ENCODE data around the gene VAV1. TPM values are rescaled to one million over a fixed set of nuclear protein-coding genes. Genes with fewer than 3 reads are reported as not detected.
"Not testable (repeated sequence)": the region's sequence is repeated elsewhere in the genome, so short reads cannot be mapped to it uniquely, and the experiment has no call there.

The VAV1 gene
- total RNA-seq, 2 donors from 2014 or later, result 7.6 to 12.2 TPM

DNA sequence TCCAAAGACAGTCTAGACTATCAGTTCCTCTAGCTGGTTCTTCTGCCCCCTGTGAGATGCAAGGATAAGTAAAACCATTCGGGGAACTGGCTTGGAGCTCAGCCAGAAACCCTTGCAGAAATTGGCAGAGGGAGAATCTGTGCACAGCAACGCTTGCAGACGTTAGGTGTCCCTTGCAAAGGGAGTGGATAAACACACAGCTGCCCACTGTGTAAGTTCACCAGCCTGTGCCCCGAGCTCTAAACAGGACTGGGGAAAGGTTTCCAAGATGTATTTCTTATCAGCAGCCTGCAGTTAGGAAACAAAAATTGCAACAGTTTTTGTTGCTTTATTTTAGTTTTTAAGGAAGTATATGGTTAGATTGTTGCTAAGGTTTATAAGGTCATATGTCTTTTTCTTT, 95.8 kb downstream of the VAV1 start:
- ATAC-seq (ENCODE audit: insufficient number of reproducible peaks, low FRiP score, low read depth), result no peak
- H3K36me3 ChIP-seq, result no peaks in the 10 kb centered on the region
- no peak for DNase-seq (ENCODE audit: low spot score)
- H3K4me1 ChIP-seq (ENCODE audit: control insufficient read depth in 1 of 2, low read depth in 2 of 2), result no peaks in the 10 kb centered on the region
- no peaks in the 10 kb centered on the region for H3K27me3 ChIP-seq (replicated peaks; ENCODE audit: insufficient read depth)
- no peak overlapping the region for H3K27ac ChIP-seq
- no peak overlapping the region for H3K4me3 ChIP-seq
- H3K9me3 ChIP-seq, result no peaks in the 10 kb centered on the region
- TF ChIP-seq, protein P1, sequence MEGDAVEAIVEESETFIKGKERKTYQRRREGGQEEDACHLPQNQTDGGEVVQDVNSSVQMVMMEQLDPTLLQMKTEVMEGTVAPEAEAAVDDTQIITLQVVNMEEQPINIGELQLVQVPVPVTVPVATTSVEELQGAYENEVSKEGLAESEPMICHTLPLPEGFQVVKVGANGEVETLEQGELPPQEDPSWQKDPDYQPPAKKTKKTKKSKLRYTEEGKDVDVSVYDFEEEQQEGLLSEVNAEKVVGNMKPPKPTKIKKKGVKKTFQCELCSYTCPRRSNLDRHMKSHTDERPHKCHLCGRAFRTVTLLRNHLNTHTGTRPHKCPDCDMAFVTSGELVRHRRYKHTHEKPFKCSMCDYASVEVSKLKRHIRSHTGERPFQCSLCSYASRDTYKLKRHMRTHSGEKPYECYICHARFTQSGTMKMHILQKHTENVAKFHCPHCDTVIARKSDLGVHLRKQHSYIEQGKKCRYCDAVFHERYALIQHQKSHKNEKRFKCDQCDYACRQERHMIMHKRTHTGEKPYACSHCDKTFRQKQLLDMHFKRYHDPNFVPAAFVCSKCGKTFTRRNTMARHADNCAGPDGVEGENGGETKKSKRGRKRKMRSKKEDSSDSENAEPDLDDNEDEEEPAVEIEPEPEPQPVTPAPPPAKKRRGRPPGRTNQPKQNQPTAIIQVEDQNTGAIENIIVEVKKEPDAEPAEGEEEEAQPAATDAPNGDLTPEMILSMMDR (IDR thresholded peaks at IDR 0.05), result no peak

DNA sequence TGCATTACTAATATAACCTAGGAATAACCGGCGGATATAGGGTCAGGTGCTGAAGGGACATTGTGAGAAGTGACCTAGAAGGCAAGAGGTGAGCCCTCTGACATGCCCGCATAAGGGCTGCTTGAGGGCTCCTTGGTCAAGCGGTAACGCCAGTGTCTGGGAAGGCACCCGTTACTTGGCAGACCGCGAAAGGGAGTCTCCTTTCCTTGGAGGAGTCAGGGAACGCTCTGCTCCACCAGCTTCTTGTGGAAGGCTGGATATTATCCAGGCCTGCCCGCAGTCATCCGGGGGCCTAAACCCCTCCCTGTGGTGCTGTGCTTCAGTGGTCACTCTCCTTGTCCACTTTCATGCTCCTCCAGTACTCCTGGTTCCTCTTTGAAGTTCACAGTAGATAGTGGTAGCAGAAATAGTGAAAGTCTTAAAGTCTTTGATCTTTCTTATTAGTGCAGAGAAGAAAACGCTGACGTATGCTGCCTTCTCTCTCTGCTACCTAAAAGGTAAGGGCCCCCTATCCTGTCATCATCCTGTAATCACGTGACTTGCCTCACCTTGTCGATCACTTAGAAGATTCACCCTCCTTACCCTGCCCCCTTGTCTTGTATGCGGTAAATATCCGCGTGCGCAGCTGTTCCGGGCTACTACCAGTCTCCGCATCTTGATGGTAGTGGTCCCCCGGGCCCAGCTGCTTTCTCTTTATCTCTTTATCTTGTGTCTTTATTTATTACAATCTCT, 96.8 kb downstream of the VAV1 start:
- H3K9me3 ChIP-seq; DNase-seq (ENCODE audit: low spot score); H3K27me3 ChIP-seq (replicated peaks; ENCODE audit: insufficient read depth); ATAC-seq (ENCODE audit: insufficient number of reproducible peaks, low FRiP score, low read depth); H3K4me1 ChIP-seq (ENCODE audit: control insufficient read depth in 1 of 2, low read depth in 2 of 2); H3K4me3 ChIP-seq; H3K36me3 ChIP-seq; H3K27ac ChIP-seq: not testable (repeated sequence)

DNA sequence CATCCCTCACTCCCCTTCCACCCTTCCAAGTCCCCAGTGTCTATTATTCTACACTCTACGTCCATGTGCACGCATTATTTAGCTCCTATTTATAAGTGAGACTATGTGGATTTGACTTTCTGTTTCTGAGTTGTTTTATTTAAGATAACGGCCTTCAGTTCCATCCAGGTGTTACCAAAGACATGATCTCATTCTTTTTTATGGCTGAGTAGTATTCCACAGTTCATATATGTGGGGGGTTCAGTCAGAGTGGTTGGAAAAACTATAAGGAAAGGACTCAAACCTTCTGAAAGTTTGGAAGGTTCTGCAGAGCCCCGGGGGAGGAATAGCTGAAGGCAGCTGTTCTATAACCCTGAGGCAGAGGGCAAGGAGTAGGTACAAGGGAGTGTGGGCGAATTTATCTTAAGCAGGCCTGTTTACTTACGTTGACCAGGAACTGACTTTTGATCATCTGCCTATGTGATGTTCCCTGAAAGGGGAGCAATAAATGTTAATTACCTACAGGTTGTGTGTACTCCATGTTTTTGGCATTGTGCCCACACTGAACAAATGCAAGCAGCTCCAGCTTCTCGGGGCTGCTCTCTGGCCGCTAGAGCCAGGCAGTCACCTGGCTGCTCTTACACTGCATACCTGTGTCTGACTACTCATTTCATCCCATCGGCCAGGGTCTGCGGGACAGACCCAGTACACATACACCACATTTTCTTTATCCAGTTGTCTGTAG, 101.4 kb downstream of the VAV1 start:
- ATAC-seq (ENCODE audit: insufficient number of reproducible peaks, low FRiP score, low read depth), result no peak
- H3K9me3 ChIP-seq, result no peaks in the 10 kb centered on the region
- no peaks in the 10 kb centered on the region for H3K36me3 ChIP-seq
- TF ChIP-seq, protein P1 (IDR thresholded peaks at IDR 0.05), result no peak
- no peak overlapping the region for H3K4me3 ChIP-seq
- no peak overlapping the region for H3K27ac ChIP-seq
- H3K4me1 ChIP-seq (ENCODE audit: control insufficient read depth in 1 of 2, low read depth in 2 of 2), result no peaks in the 10 kb centered on the region
- no peaks in the 10 kb centered on the region for H3K27me3 ChIP-seq (replicated peaks; ENCODE audit: insufficient read depth)
- DNase-seq (ENCODE audit: low spot score), result no peak

DNA sequence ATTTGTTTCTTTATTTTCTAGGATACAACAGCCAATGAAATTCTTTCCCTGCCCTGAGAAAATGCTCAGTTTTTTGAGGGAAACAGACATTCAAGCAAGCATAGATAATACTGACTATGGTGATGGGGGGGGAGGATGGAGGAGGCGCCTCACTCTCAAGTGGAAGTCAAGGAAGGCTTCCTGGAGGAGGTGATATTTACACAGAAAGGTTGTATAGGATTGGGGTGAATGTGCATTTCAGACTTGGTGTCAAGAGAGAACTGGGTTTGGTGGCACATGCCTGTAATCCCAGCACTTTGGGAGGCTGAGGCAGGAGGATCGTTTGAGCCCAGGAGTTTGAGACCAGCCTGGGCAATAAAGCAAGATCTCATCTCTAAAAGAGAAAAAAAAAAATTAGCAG, 102.7 kb downstream of the VAV1 start:
- DNase-seq (ENCODE audit: low spot score) (no peak), ATAC-seq (ENCODE audit: insufficient number of reproducible peaks, low FRiP score, low read depth) (no peak)
- Histone ChIP-seq H3K27me3 (replicated peaks; ENCODE audit: insufficient read depth) (no peaks in the 10 kb centered on the region), H3K4me1 (ENCODE audit: control insufficient read depth in 1 of 2, low read depth in 2 of 2) (no peaks in the 10 kb centered on the region), H3K36me3 (no peaks in the 10 kb centered on the region), H3K27ac (no peak overlapping the region), H3K9me3 (no peaks in the 10 kb centered on the region), H3K4me3 (no peak overlapping the region)
- TF ChIP-seq, protein P1 (IDR thresholded peaks at IDR 0.05), result no peak

DNA sequence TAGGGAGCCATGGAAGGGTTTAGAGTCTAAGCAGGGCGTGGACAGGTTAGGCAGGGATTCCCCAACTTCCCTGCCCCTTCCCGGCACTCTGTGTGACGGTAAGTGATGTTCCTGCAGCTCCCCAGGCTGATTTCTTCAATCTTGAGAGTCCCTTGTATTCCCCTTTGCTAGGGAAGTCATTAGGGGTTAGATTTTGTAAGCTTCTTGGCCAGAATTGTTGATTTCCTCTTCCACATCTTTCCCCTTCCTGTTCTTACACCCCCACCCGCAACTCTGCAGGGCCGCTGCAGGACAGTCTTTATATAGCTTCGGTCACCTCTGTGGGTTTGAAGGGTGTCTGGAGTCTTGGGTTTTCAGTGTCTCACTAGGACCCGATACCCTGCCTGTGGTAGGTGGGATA, 104.2 kb downstream of the VAV1 start:
- ATAC-seq (ENCODE audit: insufficient number of reproducible peaks, low FRiP score, low read depth), result no peak
- TF ChIP-seq, protein P1 (IDR thresholded peaks at IDR 0.05), result no peak
- Histone ChIP-seq H3K4me3 (no peak overlapping the region), H3K9me3 (no peaks in the 10 kb centered on the region), H3K27me3 (replicated peaks; ENCODE audit: insufficient read depth) (no peaks in the 10 kb centered on the region), H3K27ac (no peak overlapping the region), H3K4me1 (ENCODE audit: control insufficient read depth in 1 of 2, low read depth in 2 of 2) (no peaks in the 10 kb centered on the region), H3K36me3 (no peaks in the 10 kb centered on the region)
- DNase-seq (ENCODE audit: low spot score), result no peak
